ENCODE measurements around the gene WDR75. TPM values are rescaled to one million over a fixed set of nuclear protein-coding genes. Genes with fewer than 3 reads are reported as not detected.

The WDR75 gene
- total and polyA plus RNA-seq, 9 donors, result 29.1 to 39.6 (median 34.5) TPM

- Histone ChIP-seq H3K36me3 (ENCODE audit: control insufficient read depth, insufficient read depth, low read length) (no peaks in the 10 kb centered on the region), H3K27ac (ENCODE audit: low read length) (no peak overlapping the region), H3K27me3 (ENCODE audit: control insufficient read depth, insufficient read depth, low read length) (no peaks in the 10 kb centered on the region), H3K4me3 (ENCODE audit: low read length) (no peak overlapping the region), H3K9me3 (replicated peaks; ENCODE audit: control insufficient read depth, low read depth, low read length) (no peaks in the 10 kb centered on the region), H3K4me1 (ENCODE audit: control insufficient read depth, insufficient read depth, low read length) (no peaks in the 10 kb centered on the region)
- 91% methylated on average over 2 of the region's 2 CpGs for WGBS (ENCODE audit: insufficient coverage)
- DNase-seq, result no peak
Observed at GRCh38 chr2:189505492-189505891, 64.2 kb downstream of the WDR75 start.

DNA sequence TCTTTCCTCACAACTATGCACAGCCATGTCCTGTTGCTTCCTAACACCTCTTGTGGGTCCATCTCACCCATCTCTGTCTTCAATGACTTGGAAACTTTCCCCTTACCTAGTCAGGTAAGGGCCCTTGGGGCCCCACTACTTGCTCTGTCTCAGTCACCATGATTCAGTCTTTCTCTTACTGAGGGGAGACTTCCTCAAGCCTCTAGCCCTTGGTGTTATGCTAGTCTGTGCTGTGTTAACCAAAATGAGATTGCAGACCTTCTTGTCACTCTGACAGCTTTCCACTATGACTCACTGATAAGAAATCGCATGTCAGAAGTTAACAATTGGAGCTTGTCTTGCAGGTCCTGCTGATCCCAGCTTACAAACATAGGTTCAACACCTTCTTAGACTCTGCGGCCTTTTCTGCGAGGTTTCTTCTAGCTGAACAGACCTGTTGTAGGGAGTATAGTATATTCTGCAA, 65.3 kb downstream of the WDR75 start:
- Histone ChIP-seq H3K27me3 (ENCODE audit: control insufficient read depth, insufficient read depth, low read length) (no peaks in the 10 kb centered on the region), H3K4me1 (ENCODE audit: control insufficient read depth, insufficient read depth, low read length) (no peaks in the 10 kb centered on the region), H3K36me3 (ENCODE audit: control insufficient read depth, insufficient read depth, low read length) (no peaks in the 10 kb centered on the region), H3K27ac (ENCODE audit: low read length) (no peak overlapping the region), H3K9me3 (replicated peaks; ENCODE audit: control insufficient read depth, low read depth, low read length) (no peaks in the 10 kb centered on the region), H3K4me3 (ENCODE audit: low read length) (no peak overlapping the region)
- 67% methylated on average over 1 of the region's 3 CpGs for WGBS (ENCODE audit: insufficient coverage)
- DNase-seq, result no peak

GRCh38 chr2:189511210-189511959, 70.1 kb downstream of the WDR75 start:
- DNase-seq, result no peak
- Histone ChIP-seq H3K9me3 (replicated peaks; ENCODE audit: control insufficient read depth, low read depth, low read length) (no peaks in the 10 kb centered on the region), H3K36me3 (ENCODE audit: control insufficient read depth, insufficient read depth, low read length) (no peaks in the 10 kb centered on the region), H3K4me1 (ENCODE audit: control insufficient read depth, insufficient read depth, low read length) (no peaks in the 10 kb centered on the region), H3K4me3 (ENCODE audit: low read length) (no peak overlapping the region), H3K27me3 (ENCODE audit: control insufficient read depth, insufficient read depth, low read length) (no peaks in the 10 kb centered on the region), H3K27ac (ENCODE audit: low read length) (no peak overlapping the region)
- WGBS (ENCODE audit: insufficient coverage), result no CpG with 5 or more reads among the region's 2 CpGs

DNA sequence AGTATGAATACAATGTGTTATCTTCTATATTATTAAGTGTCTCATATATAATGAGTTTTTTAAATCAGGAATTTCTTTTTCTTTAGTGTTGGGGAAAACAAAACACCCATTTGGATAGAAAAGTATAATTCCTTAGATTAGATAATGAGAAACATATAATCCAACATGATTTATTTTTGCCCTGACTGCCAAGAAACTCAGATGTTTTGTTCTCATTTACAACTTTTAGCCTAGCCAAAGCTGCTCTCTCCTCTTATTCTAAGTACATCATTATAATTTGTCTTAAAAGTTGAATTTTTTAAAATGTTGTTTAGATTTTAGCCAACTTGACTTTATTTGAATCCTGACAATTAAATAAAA, 70.7 kb downstream of the WDR75 start:
- no peaks in the 10 kb centered on the region for H3K9me3 ChIP-seq (replicated peaks; ENCODE audit: control insufficient read depth, low read depth, low read length)
- DNase-seq, result no peak
- H3K27me3 ChIP-seq (ENCODE audit: control insufficient read depth, insufficient read depth, low read length), result no peaks in the 10 kb centered on the region
- H3K4me3 ChIP-seq (ENCODE audit: low read length), result no peak overlapping the region
- H3K27ac ChIP-seq (ENCODE audit: low read length), result no peak overlapping the region
- H3K4me1 ChIP-seq (ENCODE audit: control insufficient read depth, insufficient read depth, low read length), result no peaks in the 10 kb centered on the region
- H3K36me3 ChIP-seq (ENCODE audit: control insufficient read depth, insufficient read depth, low read length), result no peaks in the 10 kb centered on the region

DNA sequence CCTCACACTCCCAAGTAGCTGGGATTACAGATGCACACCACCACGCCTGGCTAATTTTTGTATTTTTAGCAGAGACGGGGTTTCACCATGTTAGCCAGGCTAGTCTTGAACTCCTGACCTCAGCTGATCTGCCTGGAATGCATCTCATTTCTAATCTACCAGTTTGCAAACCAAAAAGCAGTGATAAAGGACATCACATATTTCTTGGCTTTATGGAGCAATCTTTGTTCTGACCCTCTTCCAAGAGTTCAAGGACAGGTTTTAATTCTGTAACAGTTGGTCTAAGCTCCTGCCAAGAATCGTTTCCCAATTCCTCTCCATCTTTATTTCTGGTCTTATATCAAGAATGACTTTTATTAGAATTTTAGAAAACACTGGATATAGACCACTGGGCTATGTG, 71.6 kb downstream of the WDR75 start:
- 86% methylated on average over 2 of the region's 3 CpGs for WGBS (ENCODE audit: insufficient coverage)
- no peak overlapping the region for H3K27ac ChIP-seq (ENCODE audit: low read length)
- no peaks in the 10 kb centered on the region for H3K27me3 ChIP-seq (ENCODE audit: control insufficient read depth, insufficient read depth, low read length)
- H3K9me3 ChIP-seq (replicated peaks; ENCODE audit: control insufficient read depth, low read depth, low read length), result no peaks in the 10 kb centered on the region
- H3K4me1 ChIP-seq (ENCODE audit: control insufficient read depth, insufficient read depth, low read length), result no peaks in the 10 kb centered on the region
- no peaks in the 10 kb centered on the region for H3K36me3 ChIP-seq (ENCODE audit: control insufficient read depth, insufficient read depth, low read length)
- no peak for DNase-seq
- no peak overlapping the region for H3K4me3 ChIP-seq (ENCODE audit: low read length)

- WGBS (ENCODE audit: insufficient coverage), result 77% methylated on average over 2 of the region's 3 CpGs
- H3K4me3 ChIP-seq (ENCODE audit: low read length), result no peak overlapping the region
- no peak overlapping the region for H3K27ac ChIP-seq (ENCODE audit: low read length)
Observed at GRCh38 chr2:189514104-189514503, 72.8 kb downstream of the WDR75 start.

DNA sequence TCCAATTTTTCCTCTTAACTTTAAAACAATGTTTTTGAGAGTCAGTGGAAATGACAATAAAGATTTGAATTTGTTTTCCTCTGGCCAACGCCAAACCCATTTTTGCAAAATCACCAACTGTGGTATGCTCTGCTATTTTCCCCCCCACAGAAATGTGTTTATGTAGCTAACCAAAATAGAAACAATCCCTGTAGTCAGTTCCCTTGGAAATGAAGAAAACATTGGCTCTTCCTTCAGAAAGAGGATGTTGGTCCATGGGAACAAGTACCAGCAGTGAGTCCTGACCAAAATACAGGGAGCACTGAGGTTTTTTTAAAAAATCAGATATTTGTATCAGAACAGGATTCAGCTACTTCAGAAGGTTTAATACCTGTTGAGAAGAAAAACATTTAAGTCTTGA, 74.0 kb downstream of the WDR75 start:
- Histone ChIP-seq H3K27ac (ENCODE audit: low read length) (no peak overlapping the region), H3K9me3 (replicated peaks; ENCODE audit: control insufficient read depth, low read depth, low read length) (no peaks in the 10 kb centered on the region), H3K4me3 (ENCODE audit: low read length) (no peak overlapping the region), H3K36me3 (ENCODE audit: control insufficient read depth, insufficient read depth, low read length) (no peaks in the 10 kb centered on the region), H3K27me3 (ENCODE audit: control insufficient read depth, insufficient read depth, low read length) (no peaks in the 10 kb centered on the region), H3K4me1 (ENCODE audit: control insufficient read depth, insufficient read depth, low read length) (no peaks in the 10 kb centered on the region)
- DNase-seq, result peak; percentile 71
- whole genome bisulfite sequencing (ENCODE audit: insufficient coverage), result no CpG with 5 or more reads among the region's 1 CpG

More at GRCh38 chr2:189514104-189514503, 72.8 kb downstream of the WDR75 start:
- Histone ChIP-seq H3K27me3 (ENCODE audit: control insufficient read depth, insufficient read depth, low read length) (no peaks in the 10 kb centered on the region), H3K36me3 (ENCODE audit: control insufficient read depth, insufficient read depth, low read length) (no peaks in the 10 kb centered on the region), H3K4me1 (ENCODE audit: control insufficient read depth, insufficient read depth, low read length) (no peaks in the 10 kb centered on the region), H3K9me3 (replicated peaks; ENCODE audit: control insufficient read depth, low read depth, low read length) (no peaks in the 10 kb centered on the region)
- DNase-seq, result peak; percentile 56

- no peak overlapping the region for H3K4me3 ChIP-seq (ENCODE audit: low read length)
- no peaks in the 10 kb centered on the region for H3K9me3 ChIP-seq (replicated peaks; ENCODE audit: control insufficient read depth, low read depth, low read length)
- H3K27ac ChIP-seq (ENCODE audit: low read length), result no peak overlapping the region
- H3K27me3 ChIP-seq (ENCODE audit: control insufficient read depth, insufficient read depth, low read length), result no peaks in the 10 kb centered on the region
- DNase-seq, result no peak
- WGBS (ENCODE audit: insufficient coverage), result 71% methylated on average over 1 of the region's 3 CpGs
- no peaks in the 10 kb centered on the region for H3K4me1 ChIP-seq (ENCODE audit: control insufficient read depth, insufficient read depth, low read length)
- H3K36me3 ChIP-seq (ENCODE audit: control insufficient read depth, insufficient read depth, low read length), result no peaks in the 10 kb centered on the region
Observed at GRCh38 chr2:189516546-189516945, 75.3 kb downstream of the WDR75 start.

GRCh38 chr2:189517847-189518535, 76.7 kb downstream of the WDR75 start:
- H3K27ac ChIP-seq (ENCODE audit: low read length), result no peak overlapping the region
- no peak overlapping the region for H3K4me3 ChIP-seq (ENCODE audit: low read length)
- no peaks in the 10 kb centered on the region for H3K9me3 ChIP-seq (replicated peaks; ENCODE audit: control insufficient read depth, low read depth, low read length)
- H3K36me3 ChIP-seq (ENCODE audit: control insufficient read depth, insufficient read depth, low read length), result no peaks in the 10 kb centered on the region
- no peak for DNase-seq
- H3K27me3 ChIP-seq (ENCODE audit: control insufficient read depth, insufficient read depth, low read length), result no peaks in the 10 kb centered on the region
- 100% methylated on average over 4 of the region's 6 CpGs for WGBS (ENCODE audit: insufficient coverage)
- H3K4me1 ChIP-seq (ENCODE audit: control insufficient read depth, insufficient read depth, low read length), result peaks cover 2% of the 10 kb centered on the region

- no peaks in the 10 kb centered on the region for H3K9me3 ChIP-seq (replicated peaks; ENCODE audit: control insufficient read depth, low read depth, low read length)
- DNase-seq, result no peak
- H3K4me1 ChIP-seq (ENCODE audit: control insufficient read depth, insufficient read depth, low read length), result peaks cover 2% of the 10 kb centered on the region
- no peaks in the 10 kb centered on the region for H3K36me3 ChIP-seq (ENCODE audit: control insufficient read depth, insufficient read depth, low read length)
- no peak overlapping the region for H3K4me3 ChIP-seq (ENCODE audit: low read length)
- no peak overlapping the region for H3K27ac ChIP-seq (ENCODE audit: low read length)
- 43% methylated on average over 5 of the region's 6 CpGs for WGBS (ENCODE audit: insufficient coverage)
- H3K27me3 ChIP-seq (ENCODE audit: control insufficient read depth, insufficient read depth, low read length), result no peaks in the 10 kb centered on the region
Observed at GRCh38 chr2:189519631-189520387, 78.5 kb downstream of the WDR75 start.
